Natural killer cell treated with Interleukin-12 subunit alpha and Interleukin-12 subunit beta and Interleukin-15 and Interleukin-18, amount 100 ng/mL, for 72 hours (primary cell): Measurements from ENCODE around the gene FRMPD4. TPM values are rescaled to one million over a fixed set of nuclear protein-coding genes. Genes with fewer than 3 reads are reported as not detected.

Experiments used
- ATAC-seq, 2 donors: fragments of 150-1000 bp; cut with Tn5 transposase in 1 of 2; sonication (Bioruptor Pico), chemical (Tn5 transposase) in 1 of 2; 2 replicates each; pipeline ENCODE4 v1.10.0; 2021
- DNase-seq: peaks from one replicate; pipeline ENCODE4 v3.0.0; 2022; ENCODE audit warnings: low spot score
- H3K27ac Mint-ChIP-seq, 2 donors: 1 replicate in 1 of 2; 2 replicates in 1 of 2; pipeline ENCODE4 v1.8.0; 2022; ENCODE audit warnings: mixed read lengths in 2 of 2, mild to moderate bottlenecking in 1 of 2, moderate library complexity in 1 of 2
- H3K27me3 Mint-ChIP-seq, 2 donors: 1 replicate in 1 of 2; 2 replicates in 1 of 2; pipeline ENCODE4 v1.8.0; 2022; ENCODE audit warnings: mixed read lengths in 2 of 2
- H3K36me3 Mint-ChIP-seq: one replicate; pipeline ENCODE4 v1.8.0; 2022; ENCODE audit warnings: mixed read lengths
- H3K4me1 Mint-ChIP-seq, 2 donors: 1 replicate in 1 of 2; 2 replicates in 1 of 2; pipeline ENCODE4 v1.8.0; 2022; ENCODE audit warnings: low read depth in 2 of 2, mixed read lengths in 2 of 2, mild to moderate bottlenecking in 1 of 2
- H3K4me3 Mint-ChIP-seq: one replicate; pipeline ENCODE4 v1.8.0; 2022; ENCODE audit warnings: mixed read lengths
- H3K9me3 Mint-ChIP-seq: 2 replicates; pipeline ENCODE4 v1.8.0; 2022; ENCODE audit warnings: mixed read lengths
- total RNA-seq, 2 donors: library from RNA; stranded (reverse); gene quantifications; one replicate each; pipeline ENCODE4 v1.2.3, GENCODE V29; 2022

The FRMPD4 gene
- total RNA-seq, 2 donors from 2014 or later: not detected

- DNase-seq (no peak), ATAC-seq (no peak)
- Mint-ChIP-seq H3K27me3 (no peaks in the 10 kb centered on the region), H3K27ac (no peak overlapping the region), H3K36me3 (no peaks in the 10 kb centered on the region), H3K9me3 (no peaks in the 10 kb centered on the region), H3K4me1 (no peaks in the 10 kb centered on the region), H3K4me3 (no peak overlapping the region)
Measured at GRCh38 chrX:12327836-12328235, 189.6 kb downstream of the FRMPD4 start.

GRCh38 chrX:12329476-12329875 is 191.2 kb downstream of the FRMPD4 start:
- DNase-seq (no peak), ATAC-seq (no peak)
- Mint-ChIP-seq H3K4me3 (no peak overlapping the region), H3K27ac (no peak overlapping the region), H3K27me3 (no peaks in the 10 kb centered on the region), H3K4me1 (no peaks in the 10 kb centered on the region), H3K9me3 (no peaks in the 10 kb centered on the region), H3K36me3 (no peaks in the 10 kb centered on the region)

GRCh38 chrX:12330841-12331240 is 192.6 kb downstream of the FRMPD4 start:
- Mint-ChIP-seq H3K4me3 (no peak overlapping the region), H3K36me3 (no peaks in the 10 kb centered on the region), H3K27ac (no peak overlapping the region), H3K4me1 (no peaks in the 10 kb centered on the region), H3K9me3 (no peaks in the 10 kb centered on the region), H3K27me3 (no peaks in the 10 kb centered on the region)
- ATAC-seq (no peak), DNase-seq (no peak)

GRCh38 chrX:12332786-12333347 is 194.6 kb downstream of the FRMPD4 start:
- ATAC-seq (no peak), DNase-seq (no peak)
- Mint-ChIP-seq H3K27me3 (no peaks in the 10 kb centered on the region), H3K27ac (no peak overlapping the region), H3K4me1 (no peaks in the 10 kb centered on the region), H3K4me3 (no peak overlapping the region), H3K36me3 (no peaks in the 10 kb centered on the region), H3K9me3 (no peaks in the 10 kb centered on the region)

GRCh38 chrX:12339921-12340320 is 201.6 kb downstream of the FRMPD4 start:
- DNase-seq (no peak), ATAC-seq (no peak)
- peaks cover 3% of the 10 kb centered on the region for H3K9me3 Mint-ChIP-seq
- H3K36me3 Mint-ChIP-seq: no peaks in the 10 kb centered on the region
- no peak overlapping the region for H3K4me3 Mint-ChIP-seq
- H3K4me1 Mint-ChIP-seq: no peaks in the 10 kb centered on the region
- H3K27me3 Mint-ChIP-seq: peaks cover 0 to 6% of the 10 kb centered on the region in 2 donors
- no peak overlapping the region for H3K27ac Mint-ChIP-seq

GRCh38 chrX:12344954-12345353 is 206.7 kb downstream of the FRMPD4 start:
- ATAC-seq (no peak), DNase-seq (no peak)
- H3K9me3 Mint-ChIP-seq: peaks cover 5% of the 10 kb centered on the region
- H3K4me3 Mint-ChIP-seq: no peak overlapping the region
- H3K27me3 Mint-ChIP-seq: peaks cover 2 to 6% of the 10 kb centered on the region in 2 donors
- no peak overlapping the region for H3K27ac Mint-ChIP-seq
- no peaks in the 10 kb centered on the region for H3K4me1 Mint-ChIP-seq
- no peaks in the 10 kb centered on the region for H3K36me3 Mint-ChIP-seq

GRCh38 chrX:12349201-12349600 is 210.9 kb downstream of the FRMPD4 start:
- no peak overlapping the region for H3K27ac Mint-ChIP-seq
- DNase-seq (no peak), ATAC-seq (no peak)
- H3K4me3 Mint-ChIP-seq: no peak overlapping the region
- no peaks in the 10 kb centered on the region for H3K4me1 Mint-ChIP-seq
- H3K36me3 Mint-ChIP-seq: no peaks in the 10 kb centered on the region
- peaks cover 0 to 2% of the 10 kb centered on the region in 2 donors for H3K27me3 Mint-ChIP-seq
- peaks cover 2% of the 10 kb centered on the region for H3K9me3 Mint-ChIP-seq

- ATAC-seq (no peak), DNase-seq (no peak)
- Mint-ChIP-seq H3K4me3 (no peak overlapping the region), H3K4me1 (no peaks in the 10 kb centered on the region), H3K27ac (no peak overlapping the region), H3K27me3 (peaks cover 0 to 2% of the 10 kb centered on the region in 2 donors), H3K9me3 (peaks cover 2% of the 10 kb centered on the region), H3K36me3 (no peaks in the 10 kb centered on the region)
Measured at GRCh38 chrX:12352922-12353321, 214.6 kb downstream of the FRMPD4 start.

- Mint-ChIP-seq H3K9me3 (peaks cover 5% of the 10 kb centered on the region), H3K36me3 (no peaks in the 10 kb centered on the region), H3K27ac (no peak overlapping the region), H3K27me3 (peaks cover 0 to 3% of the 10 kb centered on the region in 2 donors), H3K4me3 (no peak overlapping the region), H3K4me1 (no peaks in the 10 kb centered on the region)
- no peak for ATAC-seq
- DNase-seq: no peak
Measured at GRCh38 chrX:12360383-12360782, 222.1 kb downstream of the FRMPD4 start.

- Mint-ChIP-seq H3K27me3 (peaks cover 0 to 3% of the 10 kb centered on the region in 2 donors), H3K4me3 (no peak overlapping the region)
Measured at GRCh38 chrX:12360986-12361598, 222.8 kb downstream of the FRMPD4 start.

GRCh38 chrX:12363216-12363615 is 224.9 kb downstream of the FRMPD4 start:
- Mint-ChIP-seq H3K27me3 (peaks cover 0 to 3% of the 10 kb centered on the region in 2 donors), H3K36me3 (no peaks in the 10 kb centered on the region), H3K9me3 (peaks cover 5% of the 10 kb centered on the region), H3K27ac (no peak overlapping the region), H3K4me1 (no peaks in the 10 kb centered on the region), H3K4me3 (no peak overlapping the region)
- DNase-seq: no peak
- ATAC-seq: no peak

More at GRCh38 chrX:12360986-12361598, 222.8 kb downstream of the FRMPD4 start:
- H3K4me1 Mint-ChIP-seq: no peaks in the 10 kb centered on the region
- H3K36me3 Mint-ChIP-seq: no peaks in the 10 kb centered on the region
- H3K27ac Mint-ChIP-seq: no peak overlapping the region
- no peak for ATAC-seq
- H3K9me3 Mint-ChIP-seq: peaks cover 5% of the 10 kb centered on the region
- DNase-seq: no peak

- Mint-ChIP-seq H3K9me3 (peaks cover 5% of the 10 kb centered on the region), H3K4me3 (no peak overlapping the region), H3K27ac (no peak overlapping the region), H3K4me1 (no peaks in the 10 kb centered on the region), H3K36me3 (no peaks in the 10 kb centered on the region), H3K27me3 (peaks cover 0 to 3% of the 10 kb centered on the region in 2 donors)
- no peak for DNase-seq
- no peak for ATAC-seq
Measured at GRCh38 chrX:12366440-12366839, 228.2 kb downstream of the FRMPD4 start.

GRCh38 chrX:12367254-12367653 is 229.0 kb downstream of the FRMPD4 start:
- no peaks in the 10 kb centered on the region for H3K36me3 Mint-ChIP-seq
- DNase-seq: no peak
- H3K4me3 Mint-ChIP-seq: no peak overlapping the region
- no peak overlapping the region for H3K27ac Mint-ChIP-seq
- H3K4me1 Mint-ChIP-seq: no peaks in the 10 kb centered on the region
- H3K9me3 Mint-ChIP-seq: peaks cover 3% of the 10 kb centered on the region
- peaks cover 0 to 3% of the 10 kb centered on the region in 2 donors for H3K27me3 Mint-ChIP-seq
- ATAC-seq: no peak

- Mint-ChIP-seq H3K9me3 (no peaks in the 10 kb centered on the region), H3K36me3 (no peaks in the 10 kb centered on the region), H3K27me3 (peaks cover 0 to 4% of the 10 kb centered on the region in 2 donors), H3K27ac (no peak overlapping the region), H3K4me3 (no peak overlapping the region), H3K4me1 (no peaks in the 10 kb centered on the region)
- DNase-seq (no peak), ATAC-seq (no peak)
Measured at GRCh38 chrX:12370497-12370986, 232.3 kb downstream of the FRMPD4 start.
